Activated CD4-positive, CD25-positive, alpha-beta regulatory T cell treated with anti-CD3 and anti-CD28 coated beads, Interleukin-2, amount 50 U/mL, for 24 hours (primary cell): Measurements from ENCODE around the gene PODXL.
"Not testable (repeated sequence)": the region's sequence is repeated elsewhere in the genome, so short reads cannot be mapped to it uniquely, and the experiment has no call there.

Experiments used
- ATAC-seq, 2 donors: fragments of 150-1000 bp; cut with Tn5 transposase; one replicate each; pipeline ENCODE4 v1.10.0; 2021; ENCODE audit warnings: mild to moderate bottlenecking in 1 of 2, moderate library complexity in 1 of 2

The PODXL gene

GRCh38 chr7:131536361-131536849 is 20.0 kb downstream of the PODXL start:
- no peak for ATAC-seq

DNA sequence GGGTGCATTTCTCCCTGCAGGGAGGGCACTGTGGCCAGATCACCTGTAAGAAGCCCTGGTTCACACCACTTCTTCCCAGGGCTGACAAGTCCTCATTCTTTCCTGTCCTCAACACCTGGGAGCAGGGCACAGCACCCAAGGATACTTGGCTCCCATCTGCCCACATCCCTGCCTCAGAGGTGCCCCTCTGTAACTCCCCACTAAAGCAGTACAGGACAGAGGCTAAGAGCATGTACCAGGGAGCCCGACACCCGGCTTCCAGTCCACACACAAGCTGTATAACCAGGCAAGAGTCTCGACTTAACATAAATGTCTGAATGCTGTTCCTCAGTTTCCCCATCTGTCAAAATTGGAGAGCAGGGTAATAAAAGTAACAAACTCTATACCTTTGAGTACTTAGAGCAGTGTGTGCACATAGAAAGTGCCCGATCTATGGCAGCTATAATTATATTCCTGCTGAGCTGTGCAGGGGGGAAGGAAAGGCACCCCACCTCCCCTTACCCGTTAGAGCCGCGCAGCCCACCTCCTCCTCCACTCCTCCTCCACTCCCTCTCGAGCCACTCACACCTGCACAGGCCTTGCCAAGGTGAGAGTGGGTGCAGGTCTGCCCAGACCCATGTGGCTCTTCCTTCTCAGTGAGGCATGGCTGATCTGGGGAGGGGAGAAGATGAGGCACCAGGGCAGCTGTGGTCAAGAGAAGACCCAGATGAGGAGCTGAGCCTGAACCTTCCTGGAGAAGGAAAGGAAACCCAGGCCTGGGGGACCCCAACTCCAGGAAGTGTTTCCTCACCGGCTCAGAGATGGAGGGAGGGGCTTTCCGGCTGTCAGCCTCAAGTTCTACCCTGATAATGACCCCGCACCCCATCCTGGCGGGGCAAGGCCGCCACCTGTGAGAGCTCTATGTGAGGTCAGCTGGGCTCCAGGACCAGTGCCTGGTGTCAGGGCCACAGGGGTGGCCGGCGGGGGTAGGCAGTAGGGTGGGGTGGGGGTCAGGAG is 22.6 kb downstream of the PODXL start:
- ATAC-seq: no peak

GRCh38 chr7:131533151-131533559 is 23.3 kb downstream of the PODXL start:
- ATAC-seq: no peak

DNA sequence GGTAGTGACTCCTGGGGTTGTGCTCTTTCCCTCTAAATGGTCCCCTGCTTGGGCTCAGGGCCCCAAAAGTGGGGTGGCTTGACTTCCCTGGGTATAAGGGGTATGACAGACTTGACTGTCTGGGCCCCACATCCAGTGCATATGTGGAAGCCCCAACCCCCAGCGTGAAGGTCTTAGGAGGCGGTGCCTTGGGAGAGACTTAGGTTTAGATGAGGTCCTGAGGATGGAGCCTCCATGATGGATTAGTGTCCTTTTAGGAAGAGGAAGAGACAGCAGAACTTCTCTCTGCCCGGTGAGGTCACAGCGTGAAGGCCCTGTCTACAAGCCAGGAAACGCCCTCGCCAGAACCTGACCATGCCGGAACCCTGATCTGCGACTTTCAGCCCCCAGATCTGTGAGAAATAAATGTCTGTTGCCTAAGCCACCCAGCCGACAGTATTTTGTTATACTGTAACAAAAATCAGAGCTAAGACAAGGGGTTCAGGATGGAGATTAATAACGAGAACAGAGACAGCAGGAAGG is 23.8 kb downstream of the PODXL start:
- no peak for ATAC-seq

GRCh38 chr7:131530137-131530536 is 26.3 kb downstream of the PODXL start:
- ATAC-seq: no peak

DNA sequence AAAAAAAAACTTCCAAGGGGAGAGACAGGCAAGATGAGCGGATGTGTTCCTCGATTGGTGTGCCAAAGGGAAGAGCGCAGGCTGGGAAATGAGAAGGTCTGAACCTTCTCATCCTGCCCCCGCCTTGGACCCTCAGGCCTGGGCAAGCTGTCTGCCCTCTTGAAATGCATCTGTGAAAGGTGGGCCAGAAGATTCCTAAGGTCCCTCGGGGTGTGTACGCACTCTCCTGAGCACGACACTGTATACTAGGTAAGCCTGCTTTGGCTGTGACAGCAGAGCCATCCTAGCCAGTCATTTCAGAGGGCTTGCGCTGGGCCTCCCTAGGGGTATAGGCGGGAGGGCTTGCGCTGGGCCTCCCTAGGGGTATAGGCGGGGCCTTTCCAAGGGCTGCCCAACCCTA is 26.8 kb downstream of the PODXL start:
- no peak for ATAC-seq

- no peak for ATAC-seq
Observed at GRCh38 chr7:131529179-131529578, 27.2 kb downstream of the PODXL start.

- no peak for ATAC-seq
Observed at GRCh38 chr7:131527456-131527855, 29.0 kb downstream of the PODXL start.

DNA sequence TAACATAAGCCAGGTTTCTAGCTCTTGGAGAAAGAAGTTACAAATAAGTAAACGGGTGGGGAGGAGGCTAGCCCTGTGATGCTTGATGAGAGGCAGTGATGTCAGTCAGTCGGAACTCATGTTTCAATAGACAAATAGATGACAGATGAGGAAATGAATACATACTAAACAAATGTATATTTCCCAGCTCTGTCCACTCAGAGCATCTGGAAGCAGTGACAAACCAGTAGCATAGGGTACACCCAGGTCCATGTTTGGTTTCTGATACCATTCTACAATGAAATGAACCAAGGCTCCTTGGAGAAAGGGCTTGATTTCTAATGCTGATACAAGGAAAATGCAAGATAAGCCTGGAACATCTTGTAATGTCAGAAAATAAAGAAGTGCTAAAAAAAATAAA is 30.6 kb downstream of the PODXL start:
- ATAC-seq: no peak

GRCh38 chr7:131524703-131525102 is 31.7 kb downstream of the PODXL start:
- ATAC-seq: no peak

GRCh38 chr7:131524115-131524514 is 32.3 kb downstream of the PODXL start:
- no peak for ATAC-seq

- ATAC-seq: peak; percentile 69 to 81
Observed at GRCh38 chr7:131522325-131522930, 34.0 kb downstream of the PODXL start.

- ATAC-seq: no peak
Observed at GRCh38 chr7:131521651-131522163, 34.7 kb downstream of the PODXL start.

GRCh38 chr7:131518626-131519025 is 37.8 kb downstream of the PODXL start:
- no peak for ATAC-seq

DNA sequence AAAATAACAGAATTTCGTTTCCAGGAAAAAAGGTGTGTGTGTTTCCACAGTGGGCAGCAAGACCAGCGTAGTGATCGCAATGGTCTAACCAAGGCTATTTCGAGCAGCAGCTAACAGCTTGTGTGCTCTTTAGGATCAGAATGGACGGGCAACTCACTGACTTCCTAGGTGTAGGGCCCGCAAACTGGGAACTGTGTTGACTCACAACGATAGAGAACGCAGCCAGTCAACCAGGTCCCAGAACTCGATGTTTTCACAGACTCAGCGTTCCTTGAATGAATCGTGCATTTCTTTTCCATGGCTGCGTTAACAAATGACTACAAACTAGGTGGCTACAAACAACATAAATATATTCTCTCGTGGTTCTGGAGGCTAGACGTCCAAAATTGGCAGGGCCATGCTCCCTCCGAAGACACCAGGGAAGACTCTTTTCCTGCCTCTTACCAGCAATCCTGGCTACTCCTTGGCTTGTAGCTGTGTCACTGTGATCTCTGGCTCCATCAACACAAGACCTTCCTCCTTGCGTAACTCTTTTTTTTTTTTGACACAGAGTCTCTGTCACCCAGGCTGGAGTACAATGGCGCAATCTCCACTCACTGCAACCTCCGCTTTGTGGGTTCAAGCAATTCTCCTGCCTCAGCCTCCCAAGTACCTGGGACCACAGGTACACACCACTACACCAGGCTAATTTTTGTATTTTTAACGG is 39.1 kb downstream of the PODXL start:
- no peak for ATAC-seq

- not testable (repeated sequence) for ATAC-seq
Observed at GRCh38 chr7:131515471-131515870, 41.0 kb downstream of the PODXL start.

DNA sequence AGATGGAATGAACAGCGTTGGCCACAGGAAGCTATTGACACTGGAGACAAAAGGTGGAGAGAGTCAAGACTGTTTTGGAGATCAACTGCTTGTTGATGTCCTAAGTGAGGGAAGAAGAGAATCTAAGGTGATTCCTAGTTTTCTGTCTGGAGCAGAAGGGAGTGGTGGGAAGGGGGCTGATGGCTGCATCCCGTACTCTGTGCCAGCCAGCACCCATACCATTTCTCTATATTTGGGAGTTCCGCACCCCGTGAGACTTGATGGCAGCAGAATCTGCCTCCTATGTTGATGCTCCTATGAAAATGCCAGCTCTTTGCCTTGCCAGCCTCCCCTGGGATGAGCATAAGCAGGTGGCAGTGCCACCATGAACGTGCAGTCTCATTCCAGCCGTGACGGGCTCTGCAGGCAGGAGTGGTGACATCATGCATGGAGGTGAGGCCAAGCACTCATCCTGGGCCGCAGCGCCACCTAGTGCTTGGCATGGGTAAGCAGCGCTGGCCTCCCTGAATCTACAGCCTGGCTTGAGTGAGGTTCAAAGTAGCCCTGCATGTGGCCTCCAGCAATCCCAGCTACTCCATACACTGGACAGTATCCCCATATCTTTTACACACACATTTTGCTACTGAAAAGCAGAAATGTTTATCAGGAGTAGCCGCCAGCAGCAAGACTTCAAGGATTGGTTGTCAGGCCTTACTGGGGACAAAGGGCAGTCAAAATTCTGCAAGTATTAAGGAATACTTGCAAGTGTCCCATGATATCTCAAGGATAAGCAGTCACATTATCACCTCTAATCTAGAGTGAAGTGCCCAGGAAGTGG is 43.0 kb downstream of the PODXL start:
- peak; percentile 96 to 97 for ATAC-seq

DNA sequence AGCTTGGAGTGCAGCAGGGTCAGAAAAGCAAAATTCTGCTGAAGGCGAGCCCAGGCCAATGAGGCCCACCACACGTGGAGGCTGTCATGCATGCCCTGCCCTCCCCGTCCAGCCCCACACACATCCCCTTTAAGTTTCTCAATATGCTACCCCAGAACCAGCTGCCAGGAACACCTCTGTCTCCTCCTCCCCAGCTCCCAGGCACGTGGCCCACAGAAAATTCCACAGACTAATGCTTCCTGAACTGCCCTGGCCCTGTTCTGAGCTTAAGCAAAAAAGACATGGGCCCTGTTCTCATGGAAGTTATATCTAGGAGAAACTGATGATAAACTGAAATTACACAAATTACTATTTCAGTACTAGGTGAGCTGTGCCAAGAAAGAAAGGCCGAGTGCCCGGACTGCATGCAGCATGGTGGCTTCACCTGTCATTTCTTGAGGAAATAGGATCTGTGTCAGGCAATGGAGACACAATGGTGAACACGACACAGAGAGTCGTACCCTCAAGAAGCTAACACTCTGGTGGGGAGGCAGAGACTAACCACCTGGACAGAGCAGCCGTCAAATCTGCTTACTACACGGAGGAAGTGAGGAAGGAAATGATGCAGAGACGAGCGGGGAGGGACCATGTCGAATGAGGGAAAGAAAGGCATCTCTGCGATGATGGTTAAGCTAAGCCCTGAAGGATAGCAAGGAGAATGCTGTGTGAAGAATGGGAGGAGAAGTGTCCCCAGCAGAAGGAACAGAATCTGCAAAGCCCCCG is 44.5 kb downstream of the PODXL start:
- no peak for ATAC-seq

GRCh38 chr7:131511071-131511470 is 45.4 kb downstream of the PODXL start:
- ATAC-seq: no peak

DNA sequence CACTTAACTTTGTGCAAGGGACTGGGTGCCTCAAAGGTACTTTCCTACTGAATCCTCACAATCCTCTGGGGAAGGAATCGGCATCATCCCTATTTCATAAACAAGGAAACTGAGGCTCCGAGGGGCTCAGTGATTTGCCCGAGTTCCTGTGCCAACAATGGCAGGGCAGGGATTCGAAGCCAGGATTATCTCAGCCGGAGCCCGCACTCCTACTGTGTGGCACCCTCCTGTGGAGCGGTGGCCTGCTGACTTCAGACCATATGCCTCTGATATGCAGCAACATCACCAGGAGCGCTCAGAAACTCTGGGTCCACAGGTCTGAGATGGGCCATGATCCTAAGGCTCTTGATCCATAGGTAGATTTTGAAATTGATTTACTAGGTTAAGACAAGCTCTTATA is 46.6 kb downstream of the PODXL start:
- ATAC-seq: no peak
